Pancreas (tissue), 10 donors: ENCODE measurements around the gene CD27. TPM values are rescaled to one million over a fixed set of nuclear protein-coding genes. Genes with fewer than 3 reads are reported as not detected.
"Not testable (repeated sequence)": the region's sequence is repeated elsewhere in the genome, so short reads cannot be mapped to it uniquely, and the experiment has no call there.

Source experiments
- ATAC-seq, 4 donors: fragments of 200-7000 bp; cut with Tn5 transposase; one replicate each; pipeline versions ENCODE4 v1.8.0 to v1.9.1; 2020; ENCODE audit warnings: mild to moderate bottlenecking in 4 of 4, moderate library complexity in 4 of 4
- DNase-seq, 6 donors: peaks; one replicate each; pipeline ENCODE4 v3.0.0-alpha.2; 2020
- FAIRE-seq: peaks from 2 replicates; lab custom pipeline; 2012; peaks lifted over from hg19 to GRCh38; lab: Jason Lieb, UNC
- H3K27ac ChIP-seq, 4 donors: fragments of 200-600 bp; sonication (generic); 1 replicate in 3 of 4; 2 replicates in 1 of 4; pipeline versions ENCODE4 v1.5.0 to v1.8.0; 2020
- H3K27me3 ChIP-seq, 4 donors: fragments of 200-600 bp; one replicate each; pipeline ENCODE4 v1.8.0; 2021
- H3K36me3 ChIP-seq, 3 donors: fragments of 200-600 bp; sonication (generic) in 1 of 3; one replicate each; pipeline versions ENCODE4 v1.5.0 to v1.8.0; 2020 to 2021
- H3K4me1 ChIP-seq, 3 donors: fragments of 200-600 bp; one replicate each; pipeline ENCODE4 v1.8.0; 2021
- H3K4me3 ChIP-seq, 4 donors: fragments of 200-600 bp; sonication (generic) in 2 of 4; one replicate each; pipeline versions ENCODE4 v1.5.0 to v1.8.0; 2020 to 2021
- H3K9me3 ChIP-seq, 4 donors: fragments of 200-600 bp; one replicate each; pipeline ENCODE4 v1.8.0; 2021
- CTCF ChIP-seq, 4 donors: fragments of 200-600 bp; sonication (generic) in 3 of 4; IDR thresholded peaks; one replicate each; pipeline versions ENCODE4 v1.5.0 to v1.8.0; 2021; ENCODE audit warnings: antibody characterized with exemption in 4 of 4
- WGBS, 2 donors: extraction: QIAGEN DNeasy Blood & Tissue Kit; methylation state at CpG; one replicate each; pipeline ENCODE4 v1.1.7; 2013; 5-methylcytosine and 5-hydroxymethylcytosine counted together
- intact Hi-C, 3 donors: fragments of 100-400 bp; cut with DNase I; formaldehyde crosslinking; loops; one replicate each; pipeline versions ENCODE4 v1.11.1 to v1.14.2; 2022
- polyA plus RNA-seq, 2 donors: library from polyadenylated mRNA; stranded (reverse); fragments of 200-250 nt; gene quantifications; one replicate each; pipeline ENCODE4 v1.2.3, GENCODE V29; 2013
- total RNA-seq, 6 donors: library from RNA; stranded (reverse); fragmentation: NEBNext Ultra II Directional in 4 of 6; extraction: Animal tissue kit (Norgen Biotek cat#: 25700) in 4 of 6; gene quantifications; one replicate each; pipeline versions ENCODE4 v1.2.1 to v1.2.4, GENCODE V29; 2021 to 2023
- donor health status: healthy with polysubstance abuse.
- donor health status: DM: no; HTN: no; CAD: no; lungs with moderate emphysema.
- donor health status: DM: no; HTN: no; CAD: no.
- donor health status: control.
- donor health status: control.
- donor health status: Bipolar disorder and iron deficiency.
- donor health status: DM: yes; HTN: yes; CAD: no.
- donor health status: DM: no; HTN: no; CAD: no.
- donor health status: DM: no; HTN: no; CAD: no.
- donor health status: DM: yes; HTN: yes; CAD: no.

CD27 gene
- total and polyA plus RNA-seq, 8 donors, result 0.14 to 0.81 (median 0.28) TPM; not detected in 2

- no peaks in the 10 kb centered on the region for H3K9me3 ChIP-seq
- no peak for TF ChIP-seq CTCF (IDR thresholded peaks at IDR 0.05)
- 73 to 81% methylated on average over 14 of the region's 14 CpGs for WGBS, 2 donors
- FAIRE-seq (no peak), ATAC-seq (no peak), DNase-seq (peak in 2 of 6 donors; percentile 11 to 44)
- no peak overlapping the region for H3K4me3 ChIP-seq
- peaks cover 0 to 6% (median 0%) of the 10 kb centered on the region in 3 donors for H3K4me1 ChIP-seq
- no peaks in the 10 kb centered on the region for H3K27me3 ChIP-seq
- no peaks in the 10 kb centered on the region for H3K36me3 ChIP-seq
- no peak overlapping the region for H3K27ac ChIP-seq
- intact Hi-C loops, result loop anchor here in 1 of 3 donors (5.0 kb wide), 1 partner anchor 35 kb away; no protein-coding TSS in a partner anchor
Measured at GRCh38 chr12:6426882-6427671, 17.7 kb upstream of the CD27 start.

GRCh38 chr12:6427796-6428195 lies 17.0 kb upstream of the CD27 start:
- ATAC-seq, H3K27me3 ChIP-seq, H3K27ac ChIP-seq, FAIRE-seq, H3K4me3 ChIP-seq, H3K9me3 ChIP-seq, H3K4me1 ChIP-seq, DNase-seq, H3K36me3 ChIP-seq: not testable (repeated sequence)
- intact Hi-C loops, result loop anchor here in 1 of 3 donors (5.0 kb wide), 1 partner anchor 35 kb away; no protein-coding TSS in a partner anchor
- WGBS, 2 donors, result 88 to 94% methylated on average over 10 of the region's 10 CpGs

- no peak overlapping the region for H3K27ac ChIP-seq
- no peak overlapping the region for H3K4me3 ChIP-seq
- no peak for DNase-seq
- 62 to 77% methylated on average over 3 of the region's 3 CpGs for WGBS, 2 donors
- no peak for FAIRE-seq
- H3K36me3 ChIP-seq, result no peaks in the 10 kb centered on the region
- H3K27me3 ChIP-seq, result no peaks in the 10 kb centered on the region
- no peaks in the 10 kb centered on the region for H3K9me3 ChIP-seq
- ATAC-seq, result no peak
- TF ChIP-seq CTCF (IDR thresholded peaks at IDR 0.05), result no peak
- intact Hi-C loops, result loop anchor here in 1 of 3 donors (5.0 kb wide), 1 partner anchor 34 kb away; no protein-coding TSS in a partner anchor
- peaks cover 0 to 6% (median 0%) of the 10 kb centered on the region in 3 donors for H3K4me1 ChIP-seq
Measured at GRCh38 chr12:6428326-6428725, 16.4 kb upstream of the CD27 start.

DNA sequence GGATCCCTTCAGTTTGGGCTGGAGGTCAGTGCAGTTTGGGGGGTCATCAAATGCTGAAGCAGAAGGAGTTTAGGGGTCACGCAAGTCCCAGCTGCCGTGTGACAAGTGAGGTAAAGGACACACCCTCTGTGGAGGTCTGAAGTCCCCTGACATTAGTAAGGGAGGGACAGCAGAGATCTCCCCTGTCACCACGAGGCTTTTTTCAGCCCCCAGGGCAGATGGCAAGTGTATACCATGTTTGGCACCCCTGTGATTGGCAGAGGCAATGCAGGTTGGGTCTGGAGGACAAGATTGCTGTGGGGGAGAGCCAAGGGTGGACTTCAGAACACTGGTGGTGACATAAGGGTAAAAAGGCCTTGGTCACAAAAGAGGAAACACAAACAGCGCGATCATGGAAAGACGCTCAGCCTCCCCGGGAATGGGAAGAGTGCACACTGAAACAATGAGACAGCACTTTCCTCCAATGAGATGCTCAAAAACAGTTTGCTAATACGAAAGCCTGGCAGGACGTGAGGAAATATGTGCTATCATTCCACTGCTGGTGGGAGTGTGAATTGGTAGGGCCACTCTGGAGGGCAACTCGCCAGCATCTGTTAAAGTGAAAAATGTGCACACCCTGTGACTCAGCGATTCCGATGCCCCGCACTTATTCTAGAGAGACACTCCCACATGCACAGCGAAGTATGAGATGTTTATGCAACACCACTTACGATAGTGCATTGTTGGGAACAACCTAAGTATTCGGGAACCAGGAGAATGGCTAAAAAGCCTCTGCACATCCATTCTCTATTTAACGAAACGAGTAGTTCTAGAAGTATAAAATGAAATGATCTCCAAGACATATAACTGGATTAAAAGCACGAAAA lies 14.4 kb upstream of the CD27 start:
- H3K9me3 ChIP-seq, result no peaks in the 10 kb centered on the region
- no peaks in the 10 kb centered on the region for H3K27me3 ChIP-seq
- no peak for TF ChIP-seq CTCF (IDR thresholded peaks at IDR 0.05)
- FAIRE-seq, result no peak
- H3K36me3 ChIP-seq, result no peaks in the 10 kb centered on the region
- no peaks in the 10 kb centered on the region for H3K4me1 ChIP-seq
- DNase-seq, result peak in 5 of 6 donors; percentile 40 to 63 (median 54)
- 32 to 43% methylated on average over 19 of the region's 19 CpGs for WGBS, 2 donors
- intact Hi-C loops, result no loop called here
- H3K27ac ChIP-seq, result peak overlapping the region in 1 of 4 donors; percentile 33
- ATAC-seq, result peak; percentile 58 to 89 (median 81)
- peak overlapping the region in 1 of 4 donors; percentile 17 for H3K4me3 ChIP-seq

GRCh38 chr12:6432991-6433390 lies 11.8 kb upstream of the CD27 start:
- H3K36me3 ChIP-seq, result no peaks in the 10 kb centered on the region
- no peaks in the 10 kb centered on the region for H3K27me3 ChIP-seq
- no peak overlapping the region for H3K27ac ChIP-seq
- TF ChIP-seq CTCF (IDR thresholded peaks at IDR 0.05), result no peak
- ATAC-seq (no peak), DNase-seq (no peak), FAIRE-seq (no peak)
- intact Hi-C loops, result no loop called here
- H3K9me3 ChIP-seq, result no peaks in the 10 kb centered on the region
- no peaks in the 10 kb centered on the region for H3K4me1 ChIP-seq
- 79 to 86% methylated on average over 5 of the region's 5 CpGs for WGBS, 2 donors
- H3K4me3 ChIP-seq, result no peak overlapping the region
